ENCODE results near the gene GPR160. TPM values are rescaled to one million over a fixed set of nuclear protein-coding genes. Genes with fewer than 3 reads are reported as not detected.

Gene GPR160
- total and polyA plus RNA-seq, 2 experiments from 2014 or later = 39.4 to 55.7 TPM

DNA sequence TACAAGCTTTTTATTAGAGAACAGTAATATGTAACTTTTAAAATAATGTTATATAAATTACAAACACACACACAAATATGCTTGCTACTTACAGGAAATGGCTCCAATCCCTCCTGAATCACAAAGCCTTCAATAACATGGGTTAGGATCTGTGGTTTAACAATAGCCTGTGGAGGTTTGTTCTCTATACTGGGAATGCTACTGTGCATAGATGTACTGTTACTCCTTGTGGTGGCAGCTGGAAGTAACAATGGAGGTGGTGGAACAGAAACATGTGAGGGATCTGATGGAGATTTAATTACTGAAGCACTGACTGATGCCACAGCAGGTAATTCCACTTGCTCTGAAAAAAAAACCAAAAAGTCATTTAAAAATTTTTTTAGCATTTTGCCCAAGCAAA, 79.3 kb downstream of the GPR160 start:
- no peak overlapping the region for H3K27ac ChIP-seq (ENCODE audit: low read depth)
- DNase-seq (ENCODE audit: low spot score) (peak; percentile 34), ATAC-seq (peak; percentile 73)
- Mint-ChIP-seq H3K4me3 (no peak overlapping the region), H3K9me3 (no peaks in the 10 kb centered on the region), H3K27ac (no peak overlapping the region), H3K4me1 (no peaks in the 10 kb centered on the region), H3K36me3 (ENCODE audit: low read depth) (peaks cover 41% of the 10 kb centered on the region; the same call in 2 of the 3 replicates), H3K27me3 (ENCODE audit: insufficient read depth, low read depth, poor library complexity) (peaks cover 3% of the 10 kb centered on the region)
- H3K4me1 ChIP-seq (ENCODE audit: insufficient read depth) = no peaks in the 10 kb centered on the region
- H3K4me2 ChIP-seq = no peak overlapping the region
- H3K4me3 ChIP-seq = no peak overlapping the region
- TF ChIP-seq, protein P1, sequence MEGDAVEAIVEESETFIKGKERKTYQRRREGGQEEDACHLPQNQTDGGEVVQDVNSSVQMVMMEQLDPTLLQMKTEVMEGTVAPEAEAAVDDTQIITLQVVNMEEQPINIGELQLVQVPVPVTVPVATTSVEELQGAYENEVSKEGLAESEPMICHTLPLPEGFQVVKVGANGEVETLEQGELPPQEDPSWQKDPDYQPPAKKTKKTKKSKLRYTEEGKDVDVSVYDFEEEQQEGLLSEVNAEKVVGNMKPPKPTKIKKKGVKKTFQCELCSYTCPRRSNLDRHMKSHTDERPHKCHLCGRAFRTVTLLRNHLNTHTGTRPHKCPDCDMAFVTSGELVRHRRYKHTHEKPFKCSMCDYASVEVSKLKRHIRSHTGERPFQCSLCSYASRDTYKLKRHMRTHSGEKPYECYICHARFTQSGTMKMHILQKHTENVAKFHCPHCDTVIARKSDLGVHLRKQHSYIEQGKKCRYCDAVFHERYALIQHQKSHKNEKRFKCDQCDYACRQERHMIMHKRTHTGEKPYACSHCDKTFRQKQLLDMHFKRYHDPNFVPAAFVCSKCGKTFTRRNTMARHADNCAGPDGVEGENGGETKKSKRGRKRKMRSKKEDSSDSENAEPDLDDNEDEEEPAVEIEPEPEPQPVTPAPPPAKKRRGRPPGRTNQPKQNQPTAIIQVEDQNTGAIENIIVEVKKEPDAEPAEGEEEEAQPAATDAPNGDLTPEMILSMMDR (conservative IDR thresholded peaks at IDR 0.05; ENCODE audit: low read depth in 2 of 2) = peak; percentile 5 to 39; a peak in 2 of 4 replicates
- no peak for TF ChIP-seq ZNF331 (CRISPR knock-in tag; IDR thresholded peaks at IDR 0.05; ENCODE audit: low read depth)
- H2AFZ ChIP-seq = no peak overlapping the region
- H3K36me3 ChIP-seq (ENCODE audit: insufficient read depth) = peaks cover 20% of the 10 kb centered on the region
- H3K27me3 ChIP-seq (ENCODE audit: insufficient read depth) = no peaks in the 10 kb centered on the region
- no peaks in the 10 kb centered on the region for H3F3A ChIP-seq (replicated peaks; ENCODE audit: low read depth)
- no peaks in the 10 kb centered on the region for H3K9me2 ChIP-seq (ENCODE audit: insufficient read depth)
- H3K79me2 ChIP-seq (replicated peaks; ENCODE audit: insufficient read depth) = no peaks in the 10 kb centered on the region
- H4K20me1 ChIP-seq (replicated peaks; ENCODE audit: insufficient read depth) = 0 out of 2 replicates have a peak, but pooled peaks cover 3% of the 10 kb centered on the region

DNA sequence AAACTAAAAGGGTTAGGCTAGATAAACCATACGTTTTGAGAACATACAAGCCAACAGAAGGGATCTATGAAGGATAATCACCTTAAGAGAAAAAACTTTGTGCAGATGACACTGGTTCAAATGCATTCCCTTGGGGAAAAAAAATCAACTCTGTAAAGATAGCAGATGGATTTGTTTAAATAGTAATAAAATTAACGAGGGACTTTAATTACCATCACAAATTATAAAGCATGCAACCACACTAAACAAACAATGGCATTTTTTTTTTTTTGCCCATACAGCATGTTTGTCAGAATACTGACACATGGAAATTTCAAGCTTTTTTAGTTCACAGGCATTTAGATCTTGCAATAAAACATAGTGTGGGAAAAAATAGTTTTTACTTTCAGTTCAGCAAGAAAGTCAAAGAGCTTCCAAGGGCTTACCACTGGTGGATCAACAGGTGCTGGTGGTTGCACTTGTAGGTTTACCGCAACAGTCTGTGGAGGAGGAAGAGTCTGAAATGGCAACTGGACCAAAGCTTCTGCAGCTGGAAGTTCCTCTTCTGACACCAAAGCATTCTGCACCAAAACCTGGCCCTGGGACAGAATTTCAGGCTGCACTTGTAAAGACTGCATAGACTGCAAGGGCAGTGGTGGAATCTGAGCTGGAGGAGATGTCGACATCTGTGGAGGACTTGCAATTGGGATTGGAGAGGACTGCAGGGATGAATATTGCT, 90.6 kb downstream of the GPR160 start:
- Mint-ChIP-seq H3K27ac (peak overlapping the region; percentile 7; the same call in 1 of the 2 replicates), H3K4me3 (no peak overlapping the region), H3K36me3 (ENCODE audit: low read depth) (peaks cover 30% of the 10 kb centered on the region), H3K4me1 (no peaks in the 10 kb centered on the region; the same call in 2 of the 3 replicates), H3K27me3 (ENCODE audit: insufficient read depth, low read depth, poor library complexity) (peaks cover 2% of the 10 kb centered on the region), H3K9me3 (no peaks in the 10 kb centered on the region; the same call in 2 of the 3 replicates)
- Histone ChIP-seq H3K9me2 (ENCODE audit: insufficient read depth) (no peaks in the 10 kb centered on the region), H3K27ac (ENCODE audit: low read depth) (no peak overlapping the region), H3K79me2 (replicated peaks; ENCODE audit: insufficient read depth) (no peaks in the 10 kb centered on the region), H3K27me3 (ENCODE audit: insufficient read depth) (no peaks in the 10 kb centered on the region), H3K36me3 (ENCODE audit: insufficient read depth) (no peaks in the 10 kb centered on the region), H3K4me1 (ENCODE audit: insufficient read depth) (no peaks in the 10 kb centered on the region), H3K4me2 (no peak overlapping the region), H4K20me1 (replicated peaks; ENCODE audit: insufficient read depth) (0 out of 2 replicates have a peak, but pooled peaks cover 5% of the 10 kb centered on the region), H2AFZ (no peak overlapping the region), H3K4me3 (no peak overlapping the region), H3F3A (replicated peaks; ENCODE audit: low read depth) (no peaks in the 10 kb centered on the region)
- no peak for DNase-seq (ENCODE audit: low spot score)
- ATAC-seq = no peak
- no peak for TF ChIP-seq POLR2AphosphoS5 (IDR thresholded peaks at IDR 0.05; ENCODE audit: low read depth)
- TF ChIP-seq, protein P1 (conservative IDR thresholded peaks at IDR 0.05; ENCODE audit: low read depth in 2 of 2) = no peak
- no peak for TF ChIP-seq STAT1 (IDR thresholded peaks at IDR 0.05; ENCODE audit: unreplicated experiment)
- TF ChIP-seq, protein P2, sequence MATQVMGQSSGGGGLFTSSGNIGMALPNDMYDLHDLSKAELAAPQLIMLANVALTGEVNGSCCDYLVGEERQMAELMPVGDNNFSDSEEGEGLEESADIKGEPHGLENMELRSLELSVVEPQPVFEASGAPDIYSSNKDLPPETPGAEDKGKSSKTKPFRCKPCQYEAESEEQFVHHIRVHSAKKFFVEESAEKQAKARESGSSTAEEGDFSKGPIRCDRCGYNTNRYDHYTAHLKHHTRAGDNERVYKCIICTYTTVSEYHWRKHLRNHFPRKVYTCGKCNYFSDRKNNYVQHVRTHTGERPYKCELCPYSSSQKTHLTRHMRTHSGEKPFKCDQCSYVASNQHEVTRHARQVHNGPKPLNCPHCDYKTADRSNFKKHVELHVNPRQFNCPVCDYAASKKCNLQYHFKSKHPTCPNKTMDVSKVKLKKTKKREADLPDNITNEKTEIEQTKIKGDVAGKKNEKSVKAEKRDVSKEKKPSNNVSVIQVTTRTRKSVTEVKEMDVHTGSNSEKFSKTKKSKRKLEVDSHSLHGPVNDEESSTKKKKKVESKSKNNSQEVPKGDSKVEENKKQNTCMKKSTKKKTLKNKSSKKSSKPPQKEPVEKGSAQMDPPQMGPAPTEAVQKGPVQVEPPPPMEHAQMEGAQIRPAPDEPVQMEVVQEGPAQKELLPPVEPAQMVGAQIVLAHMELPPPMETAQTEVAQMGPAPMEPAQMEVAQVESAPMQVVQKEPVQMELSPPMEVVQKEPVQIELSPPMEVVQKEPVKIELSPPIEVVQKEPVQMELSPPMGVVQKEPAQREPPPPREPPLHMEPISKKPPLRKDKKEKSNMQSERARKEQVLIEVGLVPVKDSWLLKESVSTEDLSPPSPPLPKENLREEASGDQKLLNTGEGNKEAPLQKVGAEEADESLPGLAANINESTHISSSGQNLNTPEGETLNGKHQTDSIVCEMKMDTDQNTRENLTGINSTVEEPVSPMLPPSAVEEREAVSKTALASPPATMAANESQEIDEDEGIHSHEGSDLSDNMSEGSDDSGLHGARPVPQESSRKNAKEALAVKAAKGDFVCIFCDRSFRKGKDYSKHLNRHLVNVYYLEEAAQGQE (IDR thresholded peaks at IDR 0.05; ENCODE audit: unreplicated experiment) = no peak
- no peak for TF ChIP-seq EZH2 (IDR thresholded peaks at IDR 0.05; ENCODE audit: low read depth, unreplicated experiment)
- TF ChIP-seq ZNF114 (CRISPR knock-in tag; IDR thresholded peaks at IDR 0.05) = no peak
- no peak for TF ChIP-seq EZH2phosphoT487 (IDR thresholded peaks at IDR 0.05; ENCODE audit: unreplicated experiment)
- TF ChIP-seq ZNF331 (CRISPR knock-in tag; IDR thresholded peaks at IDR 0.05; ENCODE audit: low read depth) = no peak
- TF ChIP-seq NANOG (IDR thresholded peaks at IDR 0.05; ENCODE audit: borderline replicate concordance) = no peak
- TF ChIP-seq, protein P3, sequence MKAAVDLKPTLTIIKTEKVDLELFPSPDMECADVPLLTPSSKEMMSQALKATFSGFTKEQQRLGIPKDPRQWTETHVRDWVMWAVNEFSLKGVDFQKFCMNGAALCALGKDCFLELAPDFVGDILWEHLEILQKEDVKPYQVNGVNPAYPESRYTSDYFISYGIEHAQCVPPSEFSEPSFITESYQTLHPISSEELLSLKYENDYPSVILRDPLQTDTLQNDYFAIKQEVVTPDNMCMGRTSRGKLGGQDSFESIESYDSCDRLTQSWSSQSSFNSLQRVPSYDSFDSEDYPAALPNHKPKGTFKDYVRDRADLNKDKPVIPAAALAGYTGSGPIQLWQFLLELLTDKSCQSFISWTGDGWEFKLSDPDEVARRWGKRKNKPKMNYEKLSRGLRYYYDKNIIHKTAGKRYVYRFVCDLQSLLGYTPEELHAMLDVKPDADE (IDR thresholded peaks at IDR 0.05) = no peak

All from GM23338 (cell line).